Rectal smooth muscle tissue (tissue), 1 donor: ENCODE results near the gene SPACA9.

Source experiments
- H3K27ac ChIP-seq: one replicate; pipeline ENCODE4 v1.7.0; 2013; ENCODE audit warnings: low read depth, low read length, inconsistent platforms
- H3K27me3 ChIP-seq: one replicate; pipeline ENCODE4 v1.7.0; 2013; ENCODE audit warnings: low read length; ENCODE audit not compliant: control insufficient read depth, insufficient read depth
- H3K36me3 ChIP-seq: one replicate; pipeline ENCODE4 v1.7.0; 2013; ENCODE audit warnings: low read length; ENCODE audit not compliant: control insufficient read depth, insufficient read depth
- H3K4me1 ChIP-seq: one replicate; pipeline ENCODE4 v1.7.0; 2013; ENCODE audit warnings: low read length; ENCODE audit not compliant: control insufficient read depth, insufficient read depth
- H3K4me3 ChIP-seq: one replicate; pipeline ENCODE4 v1.7.0; 2013; ENCODE audit warnings: low read length
- H3K9ac ChIP-seq: one replicate; pipeline ENCODE4 v1.7.0; 2013; ENCODE audit warnings: low read length

Gene SPACA9

DNA sequence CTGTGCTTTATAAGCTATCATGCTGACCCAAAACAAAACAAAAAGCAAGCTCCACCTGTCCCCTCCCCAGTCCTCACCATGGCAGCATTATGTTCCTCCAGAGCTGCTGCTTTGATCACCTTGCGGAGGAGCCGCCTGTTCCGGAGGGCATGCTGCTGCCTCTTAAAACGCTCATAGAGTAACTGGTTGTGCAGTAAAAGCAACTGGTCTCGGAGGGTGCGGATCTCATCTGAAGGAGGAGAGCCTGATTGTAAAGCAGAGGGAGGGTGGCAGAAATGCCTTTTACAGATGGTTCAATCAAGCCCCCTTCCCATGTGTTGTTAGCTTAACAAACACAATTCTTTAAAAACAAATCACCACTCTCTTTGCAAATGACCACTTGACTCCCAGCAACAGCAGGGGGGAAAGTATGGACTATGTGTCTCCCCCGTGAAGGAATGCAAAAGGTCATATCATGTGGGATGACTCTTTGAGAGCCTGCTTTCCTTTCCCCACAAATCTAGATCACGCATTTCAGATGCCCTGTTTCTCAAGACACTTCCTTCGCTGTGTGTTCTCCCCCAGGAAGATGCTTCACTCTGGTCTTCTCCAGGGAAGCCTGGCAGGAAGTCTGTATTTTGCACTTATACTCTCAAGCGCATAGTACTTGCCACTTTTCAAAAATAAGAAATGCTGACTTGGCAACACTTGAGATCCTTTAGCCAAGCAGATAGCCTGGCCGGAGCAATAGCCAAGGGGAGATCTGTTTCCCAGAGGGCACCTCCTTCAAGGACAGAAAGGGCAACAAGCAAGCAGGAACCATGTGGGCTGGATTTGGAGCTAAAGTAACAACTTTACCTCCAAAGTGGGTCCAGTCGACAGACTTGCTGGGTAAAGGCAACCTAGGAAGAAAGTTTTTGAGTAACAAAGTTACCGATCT lies 25.1 kb downstream of the SPACA9 start:
- H3K9ac ChIP-seq: no peak overlapping the region
- H3K36me3 ChIP-seq: peaks cover 24% of the 10 kb centered on the region
- no peak overlapping the region for H3K4me3 ChIP-seq
- H3K27me3 ChIP-seq: no peaks in the 10 kb centered on the region
- H3K4me1 ChIP-seq: no peaks in the 10 kb centered on the region
- H3K27ac ChIP-seq: no peak overlapping the region

DNA sequence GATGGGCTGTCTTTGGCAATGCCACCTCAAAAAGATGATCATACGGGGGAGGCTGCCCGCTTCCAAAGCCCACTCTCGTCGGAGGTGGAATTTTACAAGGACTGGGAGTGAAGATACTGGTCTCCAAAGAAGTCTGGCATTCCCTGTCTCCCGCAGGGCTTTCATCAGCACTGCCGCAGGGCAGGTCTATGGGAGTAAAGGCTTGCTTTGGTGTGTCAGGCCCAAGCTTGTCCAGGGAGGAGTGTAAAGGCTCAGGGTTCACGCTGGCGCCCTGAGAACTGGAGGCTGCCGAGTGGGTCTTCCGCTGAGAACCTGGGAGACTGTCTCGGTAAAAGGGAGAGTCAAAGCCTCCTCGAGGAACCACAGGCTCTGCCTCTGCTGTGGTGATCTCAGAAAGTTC lies 27.0 kb downstream of the SPACA9 start:
- Histone ChIP-seq H3K27ac (no peak overlapping the region), H3K36me3 (peaks cover 18% of the 10 kb centered on the region)

DNA sequence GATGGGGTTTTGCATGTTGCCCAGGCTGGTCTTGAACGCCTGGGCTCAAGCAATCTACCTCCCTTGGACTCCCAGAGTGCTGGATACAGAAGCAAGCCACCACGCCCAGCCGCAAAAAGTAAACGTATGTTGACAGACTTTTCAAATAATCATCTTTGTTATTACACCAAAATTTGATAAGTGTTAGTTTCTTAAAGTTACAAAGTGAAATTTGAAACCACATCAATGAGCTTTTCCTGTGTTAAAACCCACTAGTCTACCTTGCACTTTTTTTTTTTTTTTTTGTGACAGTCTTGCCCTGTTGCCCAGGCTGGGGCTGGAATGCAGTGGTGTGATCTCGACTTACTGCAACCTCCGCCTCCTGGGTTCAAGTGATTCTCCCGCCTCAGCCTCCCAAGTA lies 29.9 kb downstream of the SPACA9 start:
- Histone ChIP-seq H3K27ac (no peak overlapping the region), H3K36me3 (peaks cover 16% of the 10 kb centered on the region), H3K4me3 (no peak overlapping the region)

More for the DNA sequence above, 27.0 kb downstream of the SPACA9 start:
- H3K27me3 ChIP-seq: no peaks in the 10 kb centered on the region
- H3K4me1 ChIP-seq: no peaks in the 10 kb centered on the region
- H3K9ac ChIP-seq: no peak overlapping the region
- no peak overlapping the region for H3K4me3 ChIP-seq

DNA sequence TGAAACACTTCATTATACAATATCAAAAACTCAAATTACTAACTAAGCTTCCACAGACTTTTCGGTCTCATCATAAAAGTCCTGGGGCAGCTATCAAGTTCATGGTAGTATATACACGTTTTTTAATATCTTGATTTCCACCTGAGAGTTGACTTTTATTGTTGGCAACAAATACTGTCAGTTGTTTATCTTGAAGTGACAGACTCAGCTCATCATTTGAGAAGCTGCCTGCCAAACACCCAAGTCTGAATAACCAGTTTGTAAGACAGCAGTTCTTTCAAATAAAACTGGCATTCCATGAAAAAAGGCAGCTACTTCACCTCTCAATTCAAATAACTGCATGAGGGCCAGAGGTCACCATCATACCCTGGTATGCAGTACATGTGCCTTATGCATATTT lies 30.6 kb downstream of the SPACA9 start:
- H3K9ac ChIP-seq: no peak overlapping the region
- peaks cover 13% of the 10 kb centered on the region for H3K36me3 ChIP-seq
- H3K27me3 ChIP-seq: no peaks in the 10 kb centered on the region
- H3K4me3 ChIP-seq: no peak overlapping the region
- no peaks in the 10 kb centered on the region for H3K4me1 ChIP-seq
- H3K27ac ChIP-seq: no peak overlapping the region

More for the DNA sequence above, 29.9 kb downstream of the SPACA9 start:
- Histone ChIP-seq H3K4me1 (no peaks in the 10 kb centered on the region), H3K27me3 (no peaks in the 10 kb centered on the region), H3K9ac (no peak overlapping the region)

DNA sequence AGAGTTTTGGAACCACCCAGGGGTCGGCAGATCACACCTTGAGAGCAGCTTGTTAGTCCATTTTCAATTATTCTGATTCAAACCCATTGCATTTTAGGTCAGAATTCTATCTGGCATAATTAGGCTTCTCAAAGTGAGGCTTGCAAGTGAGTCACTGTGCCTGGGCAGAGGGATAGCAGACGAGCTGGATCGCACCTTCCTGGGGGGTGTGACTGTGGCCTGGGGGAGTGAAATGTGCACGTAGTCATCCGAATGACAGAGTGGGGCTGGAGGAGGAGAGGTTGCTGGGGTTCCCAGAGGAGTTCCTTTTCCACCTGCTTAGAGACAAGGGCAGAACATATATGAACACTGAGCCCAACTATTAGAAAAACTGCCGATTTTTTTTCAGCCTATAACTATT lies 31.7 kb downstream of the SPACA9 start:
- Histone ChIP-seq H3K4me1 (no peaks in the 10 kb centered on the region), H3K4me3 (no peak overlapping the region), H3K27me3 (no peaks in the 10 kb centered on the region), H3K9ac (no peak overlapping the region), H3K36me3 (peaks cover 13% of the 10 kb centered on the region), H3K27ac (no peak overlapping the region)

DNA sequence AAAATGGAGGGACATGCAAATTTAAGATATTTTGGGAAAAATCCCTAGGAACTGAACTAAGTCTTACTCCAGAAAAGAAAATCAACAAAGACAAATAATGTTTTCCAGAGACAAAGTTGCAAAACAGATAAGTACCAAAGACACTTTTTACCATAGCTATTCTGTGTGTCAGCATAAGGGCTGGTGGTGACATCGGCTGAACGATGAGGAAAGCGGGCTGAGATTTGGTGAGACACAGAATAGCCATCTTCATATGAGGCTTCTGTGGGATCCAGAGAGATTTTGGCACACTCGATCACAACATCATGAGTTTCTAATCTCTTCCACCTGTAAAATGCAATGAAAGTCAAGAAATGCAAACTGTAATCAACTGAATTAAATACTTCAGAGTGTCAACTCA lies 33.4 kb downstream of the SPACA9 start:
- Histone ChIP-seq H3K9ac (no peak overlapping the region), H3K4me3 (no peak overlapping the region), H3K36me3 (peaks cover 13% of the 10 kb centered on the region)

DNA sequence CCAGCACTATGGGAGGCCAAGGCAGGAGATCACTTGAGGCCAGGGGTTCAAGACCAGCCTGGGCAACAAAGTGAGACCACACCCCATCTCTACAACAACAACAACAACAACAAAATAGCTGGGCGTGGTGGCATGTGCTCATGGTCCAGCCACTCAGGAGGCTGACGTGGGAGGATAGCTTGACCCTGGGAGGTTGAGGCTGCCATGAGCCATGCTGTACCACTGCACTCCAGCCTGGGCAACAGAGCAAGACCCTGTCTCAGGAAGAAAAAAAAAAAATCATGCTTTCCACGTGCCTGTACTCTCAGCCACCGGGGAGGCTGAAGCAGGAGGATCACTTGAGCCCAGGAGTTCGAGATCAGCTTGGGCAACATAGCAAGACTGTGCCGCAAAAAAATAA lies 36.2 kb downstream of the SPACA9 start:
- H3K4me3 ChIP-seq: no peak overlapping the region
- no peak overlapping the region for H3K9ac ChIP-seq
- peaks cover 19% of the 10 kb centered on the region for H3K36me3 ChIP-seq
- no peaks in the 10 kb centered on the region for H3K4me1 ChIP-seq
- no peak overlapping the region for H3K27ac ChIP-seq
- no peaks in the 10 kb centered on the region for H3K27me3 ChIP-seq

More for the DNA sequence above, 33.4 kb downstream of the SPACA9 start:
- Histone ChIP-seq H3K27ac (no peak overlapping the region), H3K4me1 (no peaks in the 10 kb centered on the region), H3K27me3 (no peaks in the 10 kb centered on the region)

DNA sequence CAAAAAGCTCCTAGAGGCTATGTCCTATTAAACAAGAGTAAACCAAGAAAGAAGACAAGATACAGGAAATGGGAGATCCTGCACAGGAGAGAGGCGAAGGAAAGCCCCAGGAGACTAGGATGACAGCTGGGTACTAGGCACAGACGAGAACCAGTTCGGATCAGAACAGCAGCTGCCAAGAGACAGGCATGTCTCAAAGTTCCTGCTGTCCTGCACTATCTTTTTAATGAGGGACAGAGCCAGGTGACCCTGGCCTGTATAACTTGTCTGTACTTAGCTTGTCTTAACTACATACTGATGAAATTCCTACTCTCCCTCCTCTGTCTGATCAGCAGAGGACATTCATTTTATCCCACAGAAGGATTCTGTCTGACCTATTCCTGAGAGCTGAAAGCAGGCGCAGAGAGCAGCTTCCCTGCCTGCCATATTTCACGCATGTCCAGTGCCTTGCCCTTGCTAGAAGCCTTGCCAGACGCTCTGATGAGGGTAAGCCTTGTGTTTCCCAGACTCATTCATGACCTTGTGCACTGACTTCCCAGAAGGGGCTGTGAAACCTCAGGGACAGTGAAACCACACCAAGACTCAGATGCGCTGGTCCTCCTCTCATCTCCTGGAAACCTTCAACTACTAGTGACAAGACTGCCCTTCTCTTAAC lies 41.0 kb downstream of the SPACA9 start:
- peaks cover 28% of the 10 kb centered on the region for H3K36me3 ChIP-seq
- H3K27me3 ChIP-seq: no peaks in the 10 kb centered on the region
- no peaks in the 10 kb centered on the region for H3K4me1 ChIP-seq
- no peak overlapping the region for H3K27ac ChIP-seq
- no peak overlapping the region for H3K4me3 ChIP-seq
- H3K9ac ChIP-seq: no peak overlapping the region

DNA sequence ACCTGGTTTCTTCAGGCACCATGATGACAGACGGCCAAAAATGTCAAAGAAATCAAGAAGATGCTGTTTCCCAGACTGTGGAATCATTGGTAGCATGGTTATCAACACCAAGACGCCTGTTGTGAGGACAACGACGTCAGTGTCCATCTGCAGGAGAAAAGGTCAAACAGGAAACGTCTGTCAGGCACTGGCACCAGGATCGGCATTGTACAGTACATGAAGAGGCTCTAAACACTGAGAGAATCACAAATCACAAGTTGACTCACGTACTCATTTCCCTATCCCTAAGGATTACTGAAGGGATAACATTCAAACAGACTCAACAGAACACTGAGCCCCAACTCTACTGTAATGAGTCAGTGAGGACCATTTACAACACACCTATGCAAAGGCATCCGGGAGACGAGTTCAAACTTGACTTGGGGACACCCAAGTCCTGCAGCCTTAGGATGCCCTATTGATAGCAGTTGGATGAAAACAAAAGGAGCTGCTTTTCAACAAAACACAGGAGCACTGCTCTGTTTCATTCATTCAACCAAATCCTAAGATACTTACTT lies 44.7 kb downstream of the SPACA9 start:
- H3K4me3 ChIP-seq: no peak overlapping the region
- no peaks in the 10 kb centered on the region for H3K27me3 ChIP-seq
- H3K9ac ChIP-seq: no peak overlapping the region
- H3K36me3 ChIP-seq: peaks cover 38% of the 10 kb centered on the region
- H3K27ac ChIP-seq: no peak overlapping the region
- H3K4me1 ChIP-seq: no peaks in the 10 kb centered on the region

DNA sequence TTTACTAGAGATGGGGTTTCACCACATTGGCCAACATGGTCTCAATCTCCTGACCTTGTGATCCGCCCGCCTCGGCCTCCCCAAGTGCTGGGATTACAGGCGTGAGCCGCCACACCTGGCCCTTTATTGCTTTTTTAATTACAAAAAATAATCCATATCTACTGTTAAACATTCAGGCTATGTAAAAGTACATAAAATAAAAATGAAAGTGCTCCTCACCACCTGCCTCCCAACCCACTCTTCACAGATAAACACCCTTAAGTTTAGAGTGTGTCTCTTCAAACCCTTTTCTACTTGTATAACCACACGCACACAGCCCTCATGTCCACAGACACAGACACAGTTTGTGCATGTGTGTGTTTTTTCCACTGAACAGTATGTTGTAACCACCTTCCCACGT lies 49.0 kb downstream of the SPACA9 start:
- Histone ChIP-seq H3K27me3 (no peaks in the 10 kb centered on the region), H3K4me3 (no peak overlapping the region), H3K36me3 (peaks cover 18% of the 10 kb centered on the region), H3K4me1 (no peaks in the 10 kb centered on the region), H3K9ac (no peak overlapping the region), H3K27ac (no peak overlapping the region)

DNA sequence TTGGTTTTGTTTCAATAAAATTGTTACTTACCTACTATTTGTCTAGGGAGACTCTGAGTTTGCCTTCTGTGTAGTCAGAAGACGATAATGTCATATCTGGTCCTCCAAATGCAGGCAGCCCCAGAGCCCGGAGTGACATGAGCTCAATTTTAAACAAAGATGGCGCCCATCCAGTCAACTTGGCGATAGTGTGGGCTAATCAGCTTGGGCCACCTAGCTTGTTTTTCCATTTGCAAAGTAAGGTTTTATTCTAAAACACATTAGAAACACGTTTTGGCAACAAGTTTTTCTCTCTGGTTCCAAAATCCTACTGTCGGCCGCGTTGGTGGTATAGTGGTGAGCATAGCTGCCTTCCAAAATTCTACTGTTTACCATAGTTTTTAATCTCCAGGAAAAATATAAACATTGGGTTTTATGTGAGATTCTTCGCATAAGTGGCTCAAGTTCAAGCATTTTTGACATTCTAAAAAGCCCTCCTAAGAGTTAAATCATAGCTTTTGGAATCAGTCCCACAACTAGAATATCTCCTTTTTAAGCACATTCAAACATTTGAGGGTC lies 52.6 kb downstream of the SPACA9 start:
- Histone ChIP-seq H3K27me3 (no peaks in the 10 kb centered on the region), H3K9ac (no peak overlapping the region), H3K4me1 (no peaks in the 10 kb centered on the region), H3K27ac (no peak overlapping the region), H3K36me3 (peaks cover 3% of the 10 kb centered on the region), H3K4me3 (no peak overlapping the region)

DNA sequence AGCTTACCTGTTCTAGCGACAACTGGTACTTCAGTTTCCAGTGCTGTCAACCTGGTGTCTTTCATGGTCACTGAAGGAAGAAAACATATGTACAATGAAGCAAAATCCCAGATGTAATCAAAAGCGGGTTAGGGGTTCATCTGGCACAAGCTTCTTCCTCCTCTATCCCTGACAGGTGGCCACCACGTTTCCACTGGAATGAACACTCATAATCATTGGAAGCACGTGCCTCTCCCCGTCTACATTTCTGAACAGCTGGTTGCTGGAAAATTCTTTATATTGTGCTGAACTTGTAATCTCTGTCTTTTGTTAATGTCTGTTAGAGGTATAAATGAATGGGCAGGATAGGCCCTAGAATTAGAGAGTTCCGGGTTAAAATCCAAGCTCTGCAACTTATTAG lies 56.3 kb downstream of the SPACA9 start:
- Histone ChIP-seq H3K9ac (no peak overlapping the region), H3K27me3 (no peaks in the 10 kb centered on the region), H3K4me3 (no peak overlapping the region), H3K4me1 (no peaks in the 10 kb centered on the region), H3K27ac (no peak overlapping the region), H3K36me3 (no peaks in the 10 kb centered on the region)
